Upper lobe of right lung (tissue), 1 donor: ENCODE results near the gene AMDHD2. TPM values are rescaled to one million over a fixed set of nuclear protein-coding genes. Genes with fewer than 3 reads are reported as not detected.

Experiments used
- ATAC-seq: fragments of 200-7000 bp; cut with Tn5 transposase; one replicate; pipeline ENCODE4 v1.9.1; 2020; ENCODE audit warnings: mild to moderate bottlenecking, moderate library complexity
- DNase-seq: peaks from one replicate; pipeline ENCODE4 v3.0.0-alpha.2; 2020
- H3K27ac ChIP-seq: fragments of 200-600 bp; one replicate; pipeline ENCODE4 v1.8.0; 2022
- H3K27me3 ChIP-seq: fragments of 200-600 bp; one replicate; pipeline ENCODE4 v1.8.0; 2022; ENCODE audit warnings: mild to moderate bottlenecking
- H3K36me3 ChIP-seq: fragments of 200-600 bp; one replicate; pipeline ENCODE4 v1.8.0; 2022
- H3K4me1 ChIP-seq: fragments of 200-600 bp; one replicate; pipeline ENCODE4 v1.8.0; 2022
- H3K4me3 ChIP-seq: fragments of 200-600 bp; one replicate; pipeline ENCODE4 v1.8.0; 2022; ENCODE audit warnings: mild to moderate bottlenecking
- H3K9me3 ChIP-seq: fragments of 200-600 bp; one replicate; pipeline ENCODE4 v1.8.0; 2022
- CTCF ChIP-seq: fragments of 200-600 bp; IDR thresholded peaks from one replicate; pipeline ENCODE4 v1.8.0; 2022; ENCODE audit warnings: antibody characterized with exemption
- intact Hi-C: fragments of 100-400 bp; cut with DNase I; formaldehyde crosslinking; loops from one replicate; pipeline ENCODE4 v1.11.0; 2022
- total RNA-seq: library from RNA; stranded (reverse); fragmentation: NEBNext Ultra II Directional; extraction: Animal tissue kit (Norgen Biotek cat#: 25700); gene quantifications from one replicate; pipeline ENCODE4 v1.2.1, GENCODE V29; 2021
- donor health status: DM: no; HTN: yes; CAD: no; lungs with severe emphysema.

Gene AMDHD2
- total RNA-seq, 1 donor from 2014 or later = 61.7 TPM

- Histone ChIP-seq H3K27me3 (no peaks in the 10 kb centered on the region), H3K9me3 (no peaks in the 10 kb centered on the region), H3K4me1 (peaks cover 57% of the 10 kb centered on the region), H3K4me3 (no peak overlapping the region), H3K27ac (peak overlapping the region; percentile 36), H3K36me3 (no peaks in the 10 kb centered on the region)
- no peak for DNase-seq
- no peak for ATAC-seq
- intact Hi-C loops = no loop called here
- TF ChIP-seq CTCF = no peak
These were observed 38.5 kb upstream of the AMDHD2 start for GRCh38 chr16:2481676-2482075.

GRCh38 chr16:2482249-2482648 is 37.9 kb upstream of the AMDHD2 start:
- Histone ChIP-seq H3K4me3 (no peak overlapping the region), H3K27ac (no peak overlapping the region), H3K9me3 (no peaks in the 10 kb centered on the region), H3K4me1 (peaks cover 56% of the 10 kb centered on the region), H3K27me3 (no peaks in the 10 kb centered on the region), H3K36me3 (no peaks in the 10 kb centered on the region)
- intact Hi-C loops = no loop called here
- DNase-seq (no peak), ATAC-seq (no peak)
- no peak for TF ChIP-seq CTCF

GRCh38 chr16:2482708-2483534 is 37.2 kb upstream of the AMDHD2 start:
- TF ChIP-seq CTCF = no peak
- DNase-seq = no peak
- Histone ChIP-seq H3K27ac (peak overlapping the region; percentile 58), H3K9me3 (no peaks in the 10 kb centered on the region), H3K27me3 (no peaks in the 10 kb centered on the region), H3K4me3 (peak overlapping the region; percentile 16), H3K4me1 (peaks cover 52% of the 10 kb centered on the region), H3K36me3 (no peaks in the 10 kb centered on the region)
- peak; percentile 5 for ATAC-seq
- intact Hi-C loops = no loop called here

GRCh38 chr16:2483939-2484897 is 36.0 kb upstream of the AMDHD2 start:
- Histone ChIP-seq H3K27me3 (no peaks in the 10 kb centered on the region), H3K27ac (no peak overlapping the region), H3K36me3 (no peaks in the 10 kb centered on the region), H3K4me3 (no peak overlapping the region), H3K9me3 (no peaks in the 10 kb centered on the region), H3K4me1 (peaks cover 52% of the 10 kb centered on the region)
- no peak for DNase-seq
- no peak for TF ChIP-seq CTCF
- no peak for ATAC-seq
- intact Hi-C loops = no loop called here

GRCh38 chr16:2484898-2485508 is 35.2 kb upstream of the AMDHD2 start:
- Histone ChIP-seq H3K4me1 (peaks cover 52% of the 10 kb centered on the region), H3K9me3 (no peaks in the 10 kb centered on the region), H3K36me3 (no peaks in the 10 kb centered on the region), H3K27ac (no peak overlapping the region), H3K27me3 (no peaks in the 10 kb centered on the region), H3K4me3 (no peak overlapping the region)
- ATAC-seq (no peak), DNase-seq (no peak)
- intact Hi-C loops = no loop called here
- TF ChIP-seq CTCF = no peak
